ENCODE data around the gene PRKAR2B.
A peak's percentile ranks its signal among the peaks of the same experiment; 100 is the strongest.

Gene PRKAR2B

GRCh38 chr7:107147464-107148393 lies 103.2 kb downstream of the PRKAR2B start:
- TF ChIP-seq, protein P1, sequence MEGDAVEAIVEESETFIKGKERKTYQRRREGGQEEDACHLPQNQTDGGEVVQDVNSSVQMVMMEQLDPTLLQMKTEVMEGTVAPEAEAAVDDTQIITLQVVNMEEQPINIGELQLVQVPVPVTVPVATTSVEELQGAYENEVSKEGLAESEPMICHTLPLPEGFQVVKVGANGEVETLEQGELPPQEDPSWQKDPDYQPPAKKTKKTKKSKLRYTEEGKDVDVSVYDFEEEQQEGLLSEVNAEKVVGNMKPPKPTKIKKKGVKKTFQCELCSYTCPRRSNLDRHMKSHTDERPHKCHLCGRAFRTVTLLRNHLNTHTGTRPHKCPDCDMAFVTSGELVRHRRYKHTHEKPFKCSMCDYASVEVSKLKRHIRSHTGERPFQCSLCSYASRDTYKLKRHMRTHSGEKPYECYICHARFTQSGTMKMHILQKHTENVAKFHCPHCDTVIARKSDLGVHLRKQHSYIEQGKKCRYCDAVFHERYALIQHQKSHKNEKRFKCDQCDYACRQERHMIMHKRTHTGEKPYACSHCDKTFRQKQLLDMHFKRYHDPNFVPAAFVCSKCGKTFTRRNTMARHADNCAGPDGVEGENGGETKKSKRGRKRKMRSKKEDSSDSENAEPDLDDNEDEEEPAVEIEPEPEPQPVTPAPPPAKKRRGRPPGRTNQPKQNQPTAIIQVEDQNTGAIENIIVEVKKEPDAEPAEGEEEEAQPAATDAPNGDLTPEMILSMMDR (IDR thresholded peaks at IDR 0.05; ENCODE audit: control insufficient read depth, extremely low read depth, insufficient read depth): peak; percentile 68
- no peak overlapping the region for H3K4me3 ChIP-seq (ENCODE audit: low read depth, low read length)
- DNase-seq (ENCODE audit: low read depth): no peak

GRCh38 chr7:107148721-107149120 lies 104.2 kb downstream of the PRKAR2B start:
- H3K4me3 ChIP-seq (ENCODE audit: low read depth, low read length): no peak overlapping the region
- DNase-seq (ENCODE audit: low read depth): no peak
- TF ChIP-seq, protein P1 (IDR thresholded peaks at IDR 0.05; ENCODE audit: control insufficient read depth, extremely low read depth, insufficient read depth): no peak

GRCh38 chr7:107149863-107150262 lies 105.4 kb downstream of the PRKAR2B start:
- H3K4me3 ChIP-seq (ENCODE audit: low read depth, low read length): no peak overlapping the region
- no peak for DNase-seq (ENCODE audit: low read depth)
- TF ChIP-seq, protein P1 (IDR thresholded peaks at IDR 0.05; ENCODE audit: control insufficient read depth, extremely low read depth, insufficient read depth): no peak

- H3K4me3 ChIP-seq (ENCODE audit: low read depth, low read length): no peak overlapping the region
- DNase-seq (ENCODE audit: low read depth): no peak
- TF ChIP-seq, protein P1 (IDR thresholded peaks at IDR 0.05; ENCODE audit: control insufficient read depth, extremely low read depth, insufficient read depth): peak; percentile 46
These were observed 106.0 kb downstream of the PRKAR2B start for GRCh38 chr7:107150375-107151073.

GRCh38 chr7:107151538-107151937 lies 107.0 kb downstream of the PRKAR2B start:
- no peak for DNase-seq (ENCODE audit: low read depth)
- no peak overlapping the region for H3K4me3 ChIP-seq (ENCODE audit: low read depth, low read length)
- TF ChIP-seq, protein P1 (IDR thresholded peaks at IDR 0.05; ENCODE audit: control insufficient read depth, extremely low read depth, insufficient read depth): no peak

DNA sequence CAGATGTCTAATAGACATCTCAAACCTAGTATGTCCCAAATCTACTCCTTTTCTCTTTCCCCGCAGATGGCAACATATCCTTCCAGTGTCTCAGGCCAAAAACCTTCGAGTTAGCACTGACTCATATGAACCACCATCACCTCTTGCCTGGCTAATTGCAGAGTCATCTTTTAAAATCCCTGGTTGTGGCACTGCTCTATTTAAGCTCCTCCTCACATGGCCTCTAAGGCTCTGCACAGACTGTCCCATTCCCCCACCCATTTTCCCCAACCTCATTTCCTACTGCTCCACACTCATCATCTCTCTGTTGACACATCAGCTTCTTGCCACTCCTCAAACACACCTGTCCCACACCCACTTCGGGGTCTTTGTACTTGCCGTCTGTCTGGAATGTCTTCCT lies 107.5 kb downstream of the PRKAR2B start:
- DNase-seq (ENCODE audit: low read depth): no peak
- H3K4me3 ChIP-seq (ENCODE audit: low read depth, low read length): no peak overlapping the region
- TF ChIP-seq, protein P1 (IDR thresholded peaks at IDR 0.05; ENCODE audit: control insufficient read depth, extremely low read depth, insufficient read depth): no peak

Data from LNCaP clone FGC (cell line).